HCT116 (cell line): ENCODE results near the gene PDGFA. TPM values are rescaled to one million over a fixed set of nuclear protein-coding genes. Genes with fewer than 3 reads are reported as not detected.

Source experiments
- ATAC-seq: fragments of 200-7000 bp; cut with Tn5 transposase; 2 replicates; pipeline ENCODE4 v1.9.1; 2020; ENCODE audit warnings: mild to moderate bottlenecking, moderate library complexity
- BruUV-seq: library from RNA; stranded (reverse); fragments of 400-500 nt; replicated peaks from 2 replicates; lab custom pipeline; 2021; lab: Mats Ljungman, UMichigan
- CTCF ChIA-PET: fragments of 300-600 bp; sonication (Branson Sonifier 250); formaldehyde crosslinking; loops from one replicate; lab custom pipeline; 2021; ENCODE audit warnings: antibody characterized with exemption; lab: Charles Lee
- POLR2A ChIA-PET: fragments of 300-600, 350-600 bp; sonication (Branson Sonifier 250); formaldehyde crosslinking; loops from one replicate; lab custom pipeline; 2021; ENCODE audit warnings: antibody characterized with exemption; lab: Charles Lee
- RAD21 ChIA-PET, 2 experiments: fragments of 300-600 bp; sonication (Branson Sonifier 250); formaldehyde crosslinking; loops; one replicate each; lab custom pipeline; 2023; ENCODE audit warnings: low total read pairs in 2 of 2; ENCODE audit not compliant: uncharacterized antibody in 2 of 2, unreplicated experiment in 2 of 2, low non-redundant PET in 1 of 2; lab: Charles Lee
- DNase-seq: peaks from one replicate; pipeline ENCODE4 v3.0.0-alpha.2; 2010; ENCODE audit warnings: low read depth, low spot score
- H2AFZ ChIP-seq: fragments of 200-600 bp; shearing (Covaris generic), sonication (generic); 2 replicates; pipeline ENCODE4 v1.6.1; 2017; ENCODE audit warnings: low read depth, mixed run types, mixed read lengths, antibody characterized with exemption, low read length; ENCODE audit not compliant: poor library complexity, severe bottlenecking
- H3K27ac ChIP-seq: 2 replicates; pipeline ENCODE4 v1.5.1; 2012; ENCODE audit warnings: low read depth, low read length
- H3K27me3 ChIP-seq: fragments of 200-600 bp; sonication (generic); 2 replicates; pipeline ENCODE4 v1.6.1; 2016; ENCODE audit warnings: mixed run types, low read length, mixed read lengths; ENCODE audit not compliant: insufficient read depth
- H3K36me3 ChIP-seq, 2 experiments: fragments of 200-500 bp in 1 of 2; fragments of 200-600 bp in 1 of 2; sonication (Bioruptor generic) in 1 of 2; sonication (generic) in 1 of 2; 2 replicates each; pipeline versions ENCODE4 v1.5.1 to v1.6.1; 2014 to 2016; ENCODE audit warnings: low read length in 2 of 2, inconsistent platforms in 1 of 2, mixed read lengths in 1 of 2, mixed run types in 1 of 2; ENCODE audit not compliant: insufficient read depth in 2 of 2, control insufficient read depth in 1 of 2
- H3K4me1 ChIP-seq, 2 experiments: fragments of 200-600 bp in 1 of 2; sonication (generic) in 1 of 2; 2 replicates each; pipeline versions ENCODE4 v1.5.1 to v1.6.1; 2012 to 2017; ENCODE audit warnings: low read length in 2 of 2, inconsistent platforms in 1 of 2, mild to moderate bottlenecking in 1 of 2, mixed read lengths in 1 of 2, mixed run types in 1 of 2, moderate library complexity in 1 of 2; ENCODE audit not compliant: insufficient read depth in 2 of 2, control insufficient read depth in 1 of 2
- H3K4me2 ChIP-seq: fragments of 200-600 bp; sonication (generic); 2 replicates; pipeline ENCODE4 v1.6.1; 2017; ENCODE audit warnings: mixed run types, low read length, mixed read lengths
- H3K4me3 ChIP-seq, 2 experiments: fragments of 200-600 bp in 1 of 2; sonication (generic) in 1 of 2; replicated peaks in 1 of 2; 2 replicates each; pipeline ENCODE4 v1.5.1; 2011 to 2016; ENCODE audit warnings: low read length in 2 of 2, control low read depth in 1 of 2, low read depth in 1 of 2, mild to moderate bottlenecking in 1 of 2, mixed read lengths in 1 of 2, mixed run types in 1 of 2
- H3K79me2 ChIP-seq: fragments of 200-600 bp; sonication (generic); 2 replicates; pipeline ENCODE4 v1.6.1; 2017; ENCODE audit warnings: mild to moderate bottlenecking, mixed run types, low read length, moderate library complexity, mixed read lengths; ENCODE audit not compliant: insufficient read depth
- H3K9ac ChIP-seq: fragments of 200-600 bp; sonication (generic); 2 replicates; pipeline ENCODE4 v1.6.1; 2016; ENCODE audit warnings: low read length, mixed read lengths
- H3K9me2 ChIP-seq: fragments of 200-600 bp; sonication (generic), shearing (Covaris generic); 2 replicates; pipeline ENCODE4 v1.6.1; 2017; ENCODE audit warnings: mixed run types, mild to moderate bottlenecking, moderate library complexity; ENCODE audit not compliant: insufficient read depth
- H3K9me3 ChIP-seq, 2 experiments: fragments of 200-500 bp in 1 of 2; fragments of 200-600 bp in 1 of 2; sonication (Bioruptor generic) in 1 of 2; sonication (generic) in 1 of 2; 2 replicates each; pipeline ENCODE4 v1.6.1; 2014 to 2017; ENCODE audit warnings: low read length in 2 of 2, mixed read lengths in 2 of 2, inconsistent platforms in 1 of 2, low read depth in 1 of 2, mild to moderate bottlenecking in 1 of 2, mixed run types in 1 of 2, moderate library complexity in 1 of 2; ENCODE audit not compliant: control insufficient read depth in 1 of 2, insufficient read depth in 1 of 2
- H4K20me1 ChIP-seq: fragments of 200-600 bp; sonication (generic), shearing (Covaris generic); 2 replicates; pipeline ENCODE4 v1.6.1; 2017; ENCODE audit warnings: mixed run types, mild to moderate bottlenecking, moderate library complexity; ENCODE audit not compliant: insufficient read depth
- CBX3 ChIP-seq: IDR thresholded peaks from 2 replicates; pipeline ENCODE4 v1.6.1; 2012; ENCODE audit warnings: low read depth
- CEBPB ChIP-seq: IDR thresholded peaks from 2 replicates; pipeline ENCODE4 v1.6.1; 2012; ENCODE audit warnings: low read depth
- EGR1 ChIP-seq: IDR thresholded peaks from 2 replicates; pipeline ENCODE4 v1.6.1; 2012; ENCODE audit warnings: low read depth
- ELF1 ChIP-seq: IDR thresholded peaks from 2 replicates; pipeline ENCODE4 v1.6.1; 2012; ENCODE audit warnings: low read depth, borderline replicate concordance
- EZH2 ChIP-seq: fragments of 200-600 bp; sonication (generic); IDR thresholded peaks from 2 replicates; pipeline ENCODE4 v1.6.1; 2017; ENCODE audit warnings: antibody characterized with exemption, mixed run types
- POLR2A ChIP-seq: IDR thresholded peaks from 2 replicates; pipeline ENCODE4 v1.7.0; 2011; ENCODE audit warnings: borderline replicate concordance; ENCODE audit not compliant: insufficient read depth, insufficient read length; ENCODE audit errors: extremely low read depth
- REST ChIP-seq: IDR thresholded peaks from 2 replicates; pipeline ENCODE4 v1.6.1; 2012; ENCODE audit warnings: low read depth
- SIN3A ChIP-seq: IDR thresholded peaks from 2 replicates; pipeline ENCODE4 v1.6.1; 2012; ENCODE audit warnings: low read depth
- SP1 ChIP-seq: IDR thresholded peaks from 2 replicates; pipeline ENCODE4 v1.6.1; 2012; ENCODE audit warnings: low read depth
- SRF ChIP-seq: IDR thresholded peaks from 2 replicates; pipeline ENCODE4 v1.6.1; 2012; ENCODE audit warnings: low read depth
- TCF7L2 ChIP-seq: IDR thresholded peaks from 2 replicates; pipeline ENCODE4 v1.7.0; 2011; ENCODE audit warnings: borderline replicate concordance, inconsistent platforms; ENCODE audit not compliant: insufficient read depth, insufficient read length; ENCODE audit errors: extremely low read depth
- ZBTB33 ChIP-seq: IDR thresholded peaks from 2 replicates; pipeline ENCODE4 v1.6.1; 2011; ENCODE audit warnings: mild to moderate bottlenecking, low read length, moderate library complexity; ENCODE audit not compliant: insufficient replicate concordance; ENCODE audit errors: extremely low read depth
- intact Hi-C: fragments of 100-400 bp; cut with micrococcal nuclease; formaldehyde crosslinking; loops from 2 replicates; pipeline ENCODE4 v1.10.0; 2022
- total RNA-seq: library from RNA; stranded (reverse); gene quantifications from one replicate; pipeline ENCODE4 v1.2.1, GENCODE V29; 2021; ENCODE audit not compliant: unreplicated experiment
- TF ChIP-seq, protein P1 (sequence below): IDR thresholded peaks from 2 replicates; pipeline ENCODE4 v1.6.1; 2012
- TF ChIP-seq, protein P2 (sequence below), 3 experiments: fragments of 200-600 bp in 1 of 3; sonication (generic) in 1 of 3; IDR thresholded peaks in 2 of 3; conservative IDR thresholded peaks in 1 of 3; 2 replicates each; pipeline ENCODE4 v1.5.1; 2012 to 2017; ENCODE audit warnings: low read depth in 2 of 3, low read length in 2 of 3, antibody characterized with exemption in 1 of 3, borderline replicate concordance in 1 of 3, control low read depth in 1 of 3, mild to moderate bottlenecking in 1 of 3, mixed read lengths in 1 of 3, mixed run types in 1 of 3, moderate library complexity in 1 of 3; ENCODE audit not compliant: insufficient read depth in 1 of 3

The PDGFA gene
- total RNA-seq, 1 experiment from 2014 or later: 44.7 TPM

- H3K4me1 ChIP-seq: no peaks in the 10 kb centered on the region
- no peak overlapping the region for H3K27ac ChIP-seq
- TF ChIP-seq REST: no peak
- TF ChIP-seq ZBTB33: no peak
- TF ChIP-seq EGR1: no peak
- no peak for TF ChIP-seq ELF1
- TF ChIP-seq TCF7L2: no peak
- no peak for TF ChIP-seq CEBPB
- TF ChIP-seq CBX3: no peak
- no peak for TF ChIP-seq SIN3A
- TF ChIP-seq POLR2A: no peak
- TF ChIP-seq SRF: no peak
- no peak for TF ChIP-seq EZH2
- no peak for TF ChIP-seq SP1
- TF ChIP-seq, protein P1, sequence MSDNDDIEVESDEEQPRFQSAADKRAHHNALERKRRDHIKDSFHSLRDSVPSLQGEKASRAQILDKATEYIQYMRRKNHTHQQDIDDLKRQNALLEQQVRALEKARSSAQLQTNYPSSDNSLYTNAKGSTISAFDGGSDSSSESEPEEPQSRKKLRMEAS: no peak
- TF ChIP-seq, protein P2, sequence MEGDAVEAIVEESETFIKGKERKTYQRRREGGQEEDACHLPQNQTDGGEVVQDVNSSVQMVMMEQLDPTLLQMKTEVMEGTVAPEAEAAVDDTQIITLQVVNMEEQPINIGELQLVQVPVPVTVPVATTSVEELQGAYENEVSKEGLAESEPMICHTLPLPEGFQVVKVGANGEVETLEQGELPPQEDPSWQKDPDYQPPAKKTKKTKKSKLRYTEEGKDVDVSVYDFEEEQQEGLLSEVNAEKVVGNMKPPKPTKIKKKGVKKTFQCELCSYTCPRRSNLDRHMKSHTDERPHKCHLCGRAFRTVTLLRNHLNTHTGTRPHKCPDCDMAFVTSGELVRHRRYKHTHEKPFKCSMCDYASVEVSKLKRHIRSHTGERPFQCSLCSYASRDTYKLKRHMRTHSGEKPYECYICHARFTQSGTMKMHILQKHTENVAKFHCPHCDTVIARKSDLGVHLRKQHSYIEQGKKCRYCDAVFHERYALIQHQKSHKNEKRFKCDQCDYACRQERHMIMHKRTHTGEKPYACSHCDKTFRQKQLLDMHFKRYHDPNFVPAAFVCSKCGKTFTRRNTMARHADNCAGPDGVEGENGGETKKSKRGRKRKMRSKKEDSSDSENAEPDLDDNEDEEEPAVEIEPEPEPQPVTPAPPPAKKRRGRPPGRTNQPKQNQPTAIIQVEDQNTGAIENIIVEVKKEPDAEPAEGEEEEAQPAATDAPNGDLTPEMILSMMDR (IDR thresholded peaks at IDR 0.05 in 2 of 3, conservative IDR thresholded peaks at IDR 0.05 in 1 of 3; ENCODE audit: borderline replicate concordance in 1 of 3, insufficient read depth in 1 of 3, low read depth in 2 of 3, low read length in 2 of 3): no peak
- no peak for ATAC-seq
- no peak for DNase-seq
- no peaks in the 10 kb centered on the region for H4K20me1 ChIP-seq
- no peak overlapping the region for H3K9ac ChIP-seq
- BruUV-seq: no TSS peak
- H3K27me3 ChIP-seq: no peaks in the 10 kb centered on the region
- H3K79me2 ChIP-seq: no peaks in the 10 kb centered on the region
- H2AFZ ChIP-seq: no peak overlapping the region
- RAD21 ChIA-PET: no interaction called here
- POLR2A ChIA-PET: no interaction called here
- intact Hi-C loops: no loop called here
- H3K9me2 ChIP-seq: no peaks in the 10 kb centered on the region
- no peak overlapping the region for H3K4me3 ChIP-seq
- CTCF ChIA-PET: no interaction called here
- H3K4me2 ChIP-seq: no peak overlapping the region
- H3K36me3 ChIP-seq: no peaks in the 10 kb centered on the region
- peaks cover 0 to 1% of the 10 kb centered on the region in 2 experiments; a peak in 1 of 4 replicates for H3K9me3 ChIP-seq
These were observed 42.7 kb upstream of the PDGFA start for GRCh38 chr7:562374-562675.
